Measurements from ENCODE around the gene RANGAP1.

The RANGAP1 gene, protein sequence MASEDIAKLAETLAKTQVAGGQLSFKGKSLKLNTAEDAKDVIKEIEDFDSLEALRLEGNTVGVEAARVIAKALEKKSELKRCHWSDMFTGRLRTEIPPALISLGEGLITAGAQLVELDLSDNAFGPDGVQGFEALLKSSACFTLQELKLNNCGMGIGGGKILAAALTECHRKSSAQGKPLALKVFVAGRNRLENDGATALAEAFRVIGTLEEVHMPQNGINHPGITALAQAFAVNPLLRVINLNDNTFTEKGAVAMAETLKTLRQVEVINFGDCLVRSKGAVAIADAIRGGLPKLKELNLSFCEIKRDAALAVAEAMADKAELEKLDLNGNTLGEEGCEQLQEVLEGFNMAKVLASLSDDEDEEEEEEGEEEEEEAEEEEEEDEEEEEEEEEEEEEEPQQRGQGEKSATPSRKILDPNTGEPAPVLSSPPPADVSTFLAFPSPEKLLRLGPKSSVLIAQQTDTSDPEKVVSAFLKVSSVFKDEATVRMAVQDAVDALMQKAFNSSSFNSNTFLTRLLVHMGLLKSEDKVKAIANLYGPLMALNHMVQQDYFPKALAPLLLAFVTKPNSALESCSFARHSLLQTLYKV

DNA sequence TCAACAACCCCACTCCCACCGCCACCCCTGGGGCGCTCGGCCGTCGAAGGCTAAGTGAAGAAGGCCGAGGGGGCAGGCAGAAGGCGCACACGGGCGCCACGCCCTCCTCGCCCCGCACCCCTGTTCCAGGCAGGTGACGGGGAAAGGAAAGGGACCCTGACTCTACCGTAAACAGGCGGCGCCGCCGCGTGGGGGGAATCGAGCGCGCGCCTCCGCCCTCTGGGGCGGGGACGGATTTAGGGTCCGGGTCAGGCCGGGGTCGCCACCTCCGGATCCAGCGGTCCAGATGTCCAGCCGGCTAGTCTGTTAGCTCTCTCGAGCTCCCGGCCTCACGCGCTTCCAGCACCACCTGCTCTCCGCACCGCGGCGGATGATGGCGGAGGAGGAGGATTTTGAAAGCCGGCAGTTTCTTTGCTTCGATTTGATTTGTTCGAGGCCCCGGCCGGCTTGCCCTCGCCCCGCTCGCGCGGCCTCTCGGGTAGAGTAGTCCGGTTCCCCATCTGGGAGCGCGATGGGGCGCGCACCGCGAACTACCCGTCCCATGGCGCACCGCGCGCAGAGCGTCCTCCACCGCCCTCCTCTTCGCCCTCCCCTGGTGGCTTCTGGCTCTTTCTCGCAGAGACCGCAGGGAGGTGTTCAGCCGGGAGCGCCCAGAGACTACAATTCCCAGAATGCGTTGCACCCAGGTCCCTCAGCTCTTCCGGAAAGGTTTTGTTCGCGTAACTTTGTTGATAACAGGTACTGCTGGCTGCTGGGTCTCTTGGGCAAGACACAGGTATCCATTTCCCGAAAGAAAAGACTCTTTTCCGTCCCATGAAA lies at the start of gene RANGAP1:
TSS of gene RANGAP1 (minus strand) at position 368 of the 819 bp plus-strand sequence. CDS start 5,143 bp downstream, outside the sequence.
- DNase-seq, result peak; percentile 99

GRCh38 chr22:41334951-41335635 lies 49.1 kb upstream of the RANGAP1 start:
- no peak for DNase-seq

DNA sequence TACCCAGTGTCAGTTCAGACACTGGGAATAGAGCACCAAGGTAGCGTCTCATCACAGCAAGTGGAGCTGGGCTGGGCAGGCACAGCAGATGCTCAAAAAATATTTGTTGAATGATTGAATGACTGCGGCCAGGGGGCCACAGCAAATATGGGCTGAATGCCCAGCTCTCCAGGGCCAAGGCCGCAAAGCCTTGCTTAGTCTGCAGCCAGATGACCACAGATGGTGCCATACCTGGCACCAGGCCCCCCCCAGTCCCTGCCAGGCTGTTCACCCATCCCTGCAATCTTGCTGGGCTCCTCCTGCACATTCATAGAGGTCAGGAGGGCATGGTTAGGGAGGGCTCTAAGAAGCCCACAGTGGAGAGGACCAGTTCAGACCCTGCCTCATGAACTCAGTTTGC lies 48.2 kb upstream of the RANGAP1 start:
- no peak for DNase-seq

GRCh38 chr22:41333806-41334205 lies 47.8 kb upstream of the RANGAP1 start:
- DNase-seq, result no peak

DNA sequence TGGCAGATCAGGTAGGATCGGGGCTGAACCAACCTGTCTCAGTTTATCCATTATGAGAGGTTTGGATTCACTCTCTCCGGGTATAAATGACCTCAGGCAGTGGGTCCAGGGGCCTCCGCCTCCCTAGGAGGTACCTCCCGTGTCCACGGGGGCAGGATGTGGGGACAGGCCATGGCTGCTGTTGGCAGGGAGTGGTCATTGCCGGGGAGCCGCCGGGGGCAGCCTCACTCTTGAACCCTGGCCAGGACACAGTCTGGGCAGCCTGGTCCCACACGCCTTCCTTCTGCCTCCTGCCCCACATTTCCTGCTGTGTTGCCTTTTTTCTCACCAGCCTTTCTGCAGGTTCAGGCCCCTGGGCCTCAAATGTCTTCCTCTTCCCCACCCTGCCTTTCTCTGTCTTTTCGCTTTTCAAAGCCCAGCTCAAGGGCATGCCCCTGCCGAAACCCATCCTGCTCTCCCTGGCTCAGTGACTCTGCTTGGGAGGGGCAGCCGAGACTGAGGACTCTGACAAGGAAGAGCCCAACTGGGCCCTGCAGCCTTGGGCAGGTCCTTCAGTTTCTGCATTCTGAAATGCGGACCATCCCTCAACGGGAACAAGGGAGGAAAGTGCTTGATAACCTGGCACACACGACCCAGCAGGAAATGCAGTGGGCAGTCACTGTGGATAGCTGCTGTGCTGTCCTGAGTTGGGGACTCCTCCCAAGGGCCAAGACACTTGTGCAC lies 46.4 kb upstream of the RANGAP1 start:
- no peak for DNase-seq

- no peak for DNase-seq
Observed at GRCh38 chr22:41330169-41330568, 44.2 kb upstream of the RANGAP1 start.

DNA sequence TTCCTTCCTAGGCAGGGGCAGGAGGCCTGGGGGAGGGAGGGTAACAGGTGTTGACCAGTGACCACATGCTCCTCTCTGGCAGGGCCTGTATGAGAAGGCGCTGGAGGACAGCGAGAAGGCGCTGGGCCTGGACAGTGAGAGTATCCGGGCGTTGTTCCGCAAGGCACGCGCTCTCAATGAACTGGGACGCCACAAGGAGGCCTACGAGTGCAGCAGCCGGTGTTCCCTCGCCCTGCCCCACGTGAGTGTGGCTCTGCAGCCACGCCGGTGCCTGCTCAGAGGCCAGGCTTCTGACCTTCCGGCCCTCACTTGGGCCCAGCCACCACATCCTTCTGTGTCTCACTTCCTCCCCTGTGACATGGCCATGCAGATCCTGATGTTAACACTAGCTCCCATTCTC lies 41.1 kb upstream of the RANGAP1 start:
- DNase-seq, result no peak

DNA sequence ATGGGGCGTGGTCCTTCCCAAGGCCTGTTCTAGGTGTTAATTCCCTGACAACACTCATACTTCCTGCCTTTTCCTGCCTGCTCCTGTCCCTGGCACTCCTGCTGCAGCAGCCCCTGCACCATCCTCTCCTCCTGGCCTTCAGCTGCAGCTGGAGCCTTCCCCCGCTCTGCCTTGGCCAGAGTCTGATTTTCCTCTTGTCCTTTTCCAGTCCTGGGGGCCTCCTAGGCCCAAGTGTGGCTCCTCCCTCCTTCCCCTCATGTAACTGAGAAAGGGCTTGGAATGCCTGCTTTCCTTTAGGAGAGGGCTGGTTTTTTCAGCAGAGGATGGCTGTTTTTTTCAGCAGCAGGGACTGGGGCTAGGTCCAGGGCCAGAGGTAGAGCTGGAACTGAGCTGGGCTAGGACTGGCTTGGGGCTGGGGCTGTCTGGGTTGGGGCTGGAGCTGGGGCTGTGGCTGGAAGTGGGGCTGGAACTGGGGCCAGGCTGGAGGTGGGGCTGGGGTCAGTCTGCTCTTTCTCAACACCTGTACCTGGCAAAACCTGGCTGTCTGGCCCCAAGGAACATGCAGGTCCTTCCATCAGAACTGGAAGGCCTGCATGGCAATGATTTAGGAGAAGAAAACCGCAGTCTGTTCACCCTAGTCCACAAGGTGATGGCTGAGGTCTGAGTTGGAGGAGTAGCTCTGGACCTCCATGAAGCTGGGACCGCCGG lies 39.0 kb upstream of the RANGAP1 start:
- no peak for DNase-seq

GRCh38 chr22:41320416-41321240 lies 34.6 kb upstream of the RANGAP1 start:
- DNase-seq, result no peak

DNA sequence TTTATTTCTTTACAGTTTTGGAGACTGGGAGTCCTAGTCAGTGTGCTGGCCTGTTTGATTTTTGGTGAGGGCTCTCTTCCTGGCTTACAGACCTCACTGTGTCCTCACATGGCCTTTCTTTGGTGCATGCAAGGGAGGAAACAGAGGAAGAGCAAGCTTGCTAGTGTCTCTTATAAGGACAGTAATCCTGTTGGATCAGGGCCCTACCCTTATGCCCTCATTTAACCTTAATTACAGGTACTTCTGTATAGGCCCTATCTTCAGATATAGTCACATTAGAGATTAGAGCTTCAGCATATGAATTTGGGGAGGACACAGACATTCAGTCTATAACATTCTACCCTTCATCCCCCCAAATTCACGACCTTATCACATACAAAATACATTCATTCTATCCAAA lies 29.6 kb upstream of the RANGAP1 start:
- DNase-seq, result no peak

- no peak for DNase-seq
Observed at GRCh38 chr22:41314821-41315220, 28.8 kb upstream of the RANGAP1 start.

DNA sequence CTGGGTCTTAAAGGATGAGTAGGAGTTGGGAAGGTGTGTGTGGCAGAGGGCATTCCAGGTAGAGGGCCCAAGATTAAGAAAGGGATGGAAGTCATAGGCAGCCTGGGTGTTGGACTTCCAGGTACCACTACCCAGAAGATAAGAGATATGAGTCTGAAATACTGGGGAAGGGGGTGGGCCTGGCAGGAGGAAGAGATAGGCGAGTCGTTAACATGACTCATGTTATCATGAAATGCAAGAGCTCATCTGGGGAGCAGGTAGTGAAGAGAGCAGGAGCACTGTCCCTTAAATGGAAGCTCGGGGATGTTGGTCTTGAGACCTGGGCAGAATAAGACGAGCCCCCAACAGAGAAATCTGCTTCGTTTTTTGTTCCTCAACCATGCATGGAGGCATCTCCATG lies 25.5 kb upstream of the RANGAP1 start:
- no peak for DNase-seq

DNA sequence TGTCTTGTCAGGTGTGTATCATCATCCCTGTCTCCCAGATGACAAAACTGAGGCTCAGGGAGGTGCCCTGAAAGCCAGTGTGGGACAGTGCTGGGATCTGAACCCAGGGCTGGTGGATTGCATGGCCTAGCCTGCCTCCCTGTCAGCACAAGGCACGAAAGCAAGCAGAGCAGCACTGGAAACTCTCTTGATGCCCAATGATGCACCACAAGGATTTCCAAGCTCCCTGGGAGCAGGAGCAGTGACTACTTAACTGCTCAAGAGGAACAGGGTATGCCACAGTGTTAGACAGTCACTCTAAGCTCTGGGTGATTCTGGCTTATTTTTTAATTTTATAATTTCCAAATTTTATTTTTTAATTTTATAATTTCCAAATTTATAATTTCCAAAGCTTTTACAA lies 24.3 kb upstream of the RANGAP1 start:
- DNase-seq, result no peak

GRCh38 chr22:41308544-41308947 lies 22.6 kb upstream of the RANGAP1 start:
- DNase-seq, result no peak

- DNase-seq, result peak; percentile 73
Observed at GRCh38 chr22:41308054-41308453, 22.1 kb upstream of the RANGAP1 start.

- DNase-seq, result peak; percentile 79
Observed at GRCh38 chr22:41305646-41306045, 19.7 kb upstream of the RANGAP1 start.

DNA sequence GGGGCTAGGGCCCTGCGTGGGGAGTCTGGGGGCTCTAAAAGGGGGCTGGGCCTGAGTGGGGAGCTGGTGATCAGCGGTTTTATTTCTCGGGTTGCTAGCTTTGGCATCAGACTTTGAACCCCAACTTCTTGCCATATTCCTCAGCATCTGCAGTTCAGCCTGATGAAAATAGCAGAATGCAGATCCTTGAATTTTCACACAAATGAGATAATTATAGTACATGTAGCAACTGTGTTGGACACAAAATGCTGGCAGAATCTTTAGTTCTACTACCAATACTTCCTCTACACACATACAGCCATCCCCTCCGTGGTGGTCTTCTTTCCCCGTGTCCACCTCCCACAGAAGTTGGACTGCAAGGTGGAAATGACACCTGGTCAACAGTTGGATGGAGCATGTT lies 16.8 kb upstream of the RANGAP1 start:
- DNase-seq, result no peak

DNA sequence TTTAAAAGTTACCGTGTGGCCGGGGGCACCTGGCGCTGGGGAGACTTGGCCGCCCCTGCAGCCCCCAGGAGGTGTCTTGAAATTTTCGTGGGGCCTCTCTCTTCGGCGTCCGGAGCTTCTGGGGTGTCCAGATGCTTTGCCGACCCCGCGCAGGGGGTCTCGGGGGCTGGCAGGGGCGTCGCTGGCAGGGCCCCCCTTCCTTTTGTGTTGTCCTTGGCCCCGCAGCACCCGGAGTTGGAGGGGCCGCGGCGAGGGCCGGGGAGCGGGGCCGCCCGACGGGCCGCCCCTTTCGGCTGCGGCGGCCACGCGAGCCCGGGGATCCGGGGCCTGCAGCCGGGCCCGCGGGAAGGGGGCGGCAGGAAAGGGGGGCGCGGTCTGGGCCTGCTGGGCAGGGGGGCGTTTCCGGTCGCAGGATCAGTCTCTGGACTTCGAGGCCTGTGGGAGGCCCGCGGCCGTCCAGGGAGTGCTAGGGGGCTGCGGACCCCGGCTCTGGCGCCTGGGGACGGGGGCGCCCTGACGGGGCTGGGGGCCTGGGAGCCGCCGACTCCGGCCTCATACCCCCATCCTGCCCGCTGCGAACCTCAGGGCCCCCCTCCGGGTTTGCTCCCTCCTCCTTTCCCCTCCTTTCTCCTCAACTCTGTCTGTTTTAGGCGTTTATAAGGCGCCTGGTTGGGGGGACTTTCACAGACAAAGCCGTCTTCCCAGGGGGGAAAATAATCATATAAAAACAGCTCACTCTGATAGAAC lies 16.2 kb upstream of the RANGAP1 start:
- peak; percentile 15 for DNase-seq

- peak; percentile 84 for DNase-seq
Observed at GRCh38 chr22:41301085-41302020, 15.4 kb upstream of the RANGAP1 start, which contains the start of gene ZC3H7B. Gene ZC3H7B (plus strand): TSS chr22:41301525. CDS start chr22:41320661, 19,136 bp downstream.

Measured in fibroblast of skin of right biceps (primary cell).